GM18499 (cell line): ENCODE results near the gene ZDHHC19.
"Not testable (repeated sequence)": the region's sequence is repeated elsewhere in the genome, so short reads cannot be mapped to it uniquely, and the experiment has no call there.

Source experiments
- ATAC-seq: cut with Tn5 transposase; IDR thresholded peaks from one replicate; pipeline ENCODE4 v1.9.1; 2021; ENCODE audit warnings: moderate number of reproducible peaks; ENCODE audit not compliant: insufficient read depth, unreplicated experiment

Gene ZDHHC19, protein sequence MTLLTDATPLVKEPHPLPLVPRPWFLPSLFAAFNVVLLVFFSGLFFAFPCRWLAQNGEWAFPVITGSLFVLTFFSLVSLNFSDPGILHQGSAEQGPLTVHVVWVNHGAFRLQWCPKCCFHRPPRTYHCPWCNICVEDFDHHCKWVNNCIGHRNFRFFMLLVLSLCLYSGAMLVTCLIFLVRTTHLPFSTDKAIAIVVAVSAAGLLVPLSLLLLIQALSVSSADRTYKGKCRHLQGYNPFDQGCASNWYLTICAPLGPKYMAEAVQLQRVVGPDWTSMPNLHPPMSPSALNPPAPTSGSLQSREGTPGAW

DNA sequence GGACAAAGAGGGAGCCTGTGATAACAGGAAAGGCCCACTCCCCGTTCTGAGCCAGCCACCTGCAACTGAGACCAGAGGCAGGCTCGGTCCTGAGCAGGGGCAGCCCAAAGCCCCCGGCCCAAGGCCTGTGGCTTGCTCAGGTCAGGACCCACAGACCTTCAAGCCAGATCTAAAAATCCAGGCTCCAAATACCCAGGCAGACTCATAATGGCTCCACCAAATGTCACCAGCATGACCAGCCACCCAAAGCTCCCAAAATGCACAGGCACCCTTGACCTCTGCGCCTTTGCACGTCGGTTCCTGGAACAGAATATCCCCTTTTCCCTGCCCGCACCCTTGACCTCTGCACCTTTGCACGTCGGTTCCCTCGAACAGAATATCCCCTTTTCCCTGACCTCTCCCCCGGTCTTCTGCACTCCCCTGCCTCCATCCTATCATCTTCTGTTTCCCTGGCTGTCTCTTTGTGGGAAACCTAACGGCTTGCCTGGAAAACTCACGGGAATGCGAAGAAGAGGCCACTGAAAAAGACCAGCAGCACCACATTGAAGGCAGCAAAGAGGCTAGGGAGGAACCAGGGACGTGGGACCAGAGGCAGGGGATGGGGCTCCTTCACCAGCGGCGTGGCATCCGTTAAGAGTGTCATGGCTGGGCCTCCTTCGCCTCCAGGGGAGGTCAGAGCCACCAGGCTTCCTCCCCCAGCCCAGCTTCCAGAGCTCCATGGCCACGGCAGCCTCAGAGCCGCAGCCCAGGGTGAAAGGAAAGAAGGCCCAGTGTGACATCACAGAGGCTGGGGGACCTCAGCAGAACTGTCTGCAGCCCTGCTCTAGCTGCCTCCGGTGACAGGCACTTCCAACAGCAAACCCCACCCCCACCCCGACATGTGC lies at the start of gene ZDHHC19:
ZDHHC19 (minus strand) TSS at position 728 of the 884 bp plus-strand sequence; CDS start at position 643, 85 bp downstream.
- no peak for ATAC-seq

DNA sequence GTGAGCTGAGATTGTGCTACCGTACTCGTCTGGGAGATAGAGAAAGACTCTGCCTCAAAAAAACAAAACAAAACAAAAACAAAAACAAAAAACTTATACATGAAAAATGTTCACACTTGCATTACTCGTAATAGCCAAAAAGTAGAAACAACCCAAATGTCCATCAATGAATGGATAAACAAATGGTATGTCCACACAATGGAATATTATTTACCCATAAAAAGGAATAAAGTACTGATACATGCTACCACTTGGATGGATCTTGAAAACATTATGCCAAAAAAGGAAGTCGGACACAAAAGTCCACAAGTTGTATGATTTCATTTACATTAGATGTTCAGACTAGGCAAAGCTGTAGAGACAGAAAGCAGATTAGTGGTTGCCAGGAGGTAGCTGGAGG lies 49.6 kb upstream of the ZDHHC19 start:
- ATAC-seq: no peak

DNA sequence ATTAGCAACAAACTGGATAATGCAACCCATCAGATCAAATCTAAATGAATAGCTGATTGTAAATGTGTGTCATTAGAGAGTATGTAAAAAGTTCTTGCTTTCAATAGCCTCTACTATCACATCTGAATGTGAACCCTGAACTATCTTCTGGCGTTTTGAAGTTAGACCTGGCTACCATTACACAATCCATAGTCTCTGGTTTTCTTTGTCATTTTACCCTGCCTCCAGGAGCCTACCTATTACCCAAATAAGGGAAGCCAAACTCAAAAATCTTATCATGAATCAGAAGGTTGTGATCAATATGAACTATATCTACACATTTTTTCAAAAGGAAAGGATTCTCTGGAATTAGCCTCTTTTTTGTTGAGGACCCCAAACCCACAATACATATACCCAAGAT lies 44.6 kb upstream of the ZDHHC19 start:
- no peak for ATAC-seq

DNA sequence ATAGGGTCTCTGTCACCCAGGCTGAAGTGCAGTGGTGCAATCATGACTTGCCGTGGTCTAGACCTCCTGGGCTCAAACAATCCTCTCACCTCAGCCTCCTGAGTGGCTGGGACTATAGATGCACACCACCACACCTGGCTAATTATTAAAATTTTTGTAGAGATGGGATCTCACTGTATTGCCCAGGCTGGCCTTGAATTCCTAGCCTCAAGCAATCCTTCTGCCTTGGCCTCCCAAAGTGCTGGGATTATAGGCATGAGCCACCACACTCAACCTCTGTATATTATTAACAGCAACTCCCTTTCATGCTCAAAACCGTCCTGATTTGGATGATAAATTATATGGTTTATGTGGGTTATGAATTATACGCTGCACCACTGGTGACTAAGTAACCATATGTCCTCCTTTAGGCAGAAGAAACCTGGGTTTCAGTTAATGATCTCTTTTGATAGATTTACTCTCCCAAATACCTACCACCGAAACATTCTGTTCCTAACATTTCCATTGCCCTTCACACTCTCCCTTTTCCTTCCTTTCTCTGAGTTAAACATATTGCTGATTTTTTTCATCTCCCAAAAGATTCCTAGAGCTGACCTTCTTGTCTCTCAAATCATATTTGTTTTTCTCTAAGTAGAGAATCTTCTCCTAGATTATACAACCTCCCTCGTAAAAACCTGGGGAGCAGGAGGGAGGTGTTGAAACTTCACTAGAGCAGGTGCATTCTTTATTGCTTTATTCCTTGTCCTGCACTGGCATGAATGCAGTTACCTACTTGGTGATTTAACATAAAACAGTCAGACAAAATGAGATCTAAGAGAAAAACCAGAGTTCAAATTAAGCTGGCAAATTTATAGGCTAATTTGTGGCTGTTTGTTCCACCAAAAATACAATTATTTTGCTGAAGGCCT lies 43.4 kb upstream of the ZDHHC19 start:
- no peak for ATAC-seq

DNA sequence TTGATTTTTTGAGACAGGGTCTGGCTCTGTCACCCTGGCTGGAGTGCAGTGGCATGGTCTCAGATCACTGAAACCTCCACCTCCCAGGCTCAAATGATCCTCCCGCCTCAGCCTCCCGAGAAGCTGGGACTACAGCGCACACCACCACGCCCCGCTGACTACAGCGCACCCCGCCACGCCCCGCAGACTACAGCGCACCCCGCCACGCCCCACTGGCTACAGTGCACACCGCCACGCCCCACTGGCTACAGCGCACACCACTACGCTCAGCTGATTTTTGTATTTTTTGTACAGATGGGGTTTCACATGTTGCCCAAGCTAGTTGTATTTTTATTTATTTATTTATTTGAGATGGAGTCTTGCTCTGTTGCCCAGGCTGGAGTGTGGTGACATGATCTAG lies 40.7 kb upstream of the ZDHHC19 start:
- no peak for ATAC-seq

DNA sequence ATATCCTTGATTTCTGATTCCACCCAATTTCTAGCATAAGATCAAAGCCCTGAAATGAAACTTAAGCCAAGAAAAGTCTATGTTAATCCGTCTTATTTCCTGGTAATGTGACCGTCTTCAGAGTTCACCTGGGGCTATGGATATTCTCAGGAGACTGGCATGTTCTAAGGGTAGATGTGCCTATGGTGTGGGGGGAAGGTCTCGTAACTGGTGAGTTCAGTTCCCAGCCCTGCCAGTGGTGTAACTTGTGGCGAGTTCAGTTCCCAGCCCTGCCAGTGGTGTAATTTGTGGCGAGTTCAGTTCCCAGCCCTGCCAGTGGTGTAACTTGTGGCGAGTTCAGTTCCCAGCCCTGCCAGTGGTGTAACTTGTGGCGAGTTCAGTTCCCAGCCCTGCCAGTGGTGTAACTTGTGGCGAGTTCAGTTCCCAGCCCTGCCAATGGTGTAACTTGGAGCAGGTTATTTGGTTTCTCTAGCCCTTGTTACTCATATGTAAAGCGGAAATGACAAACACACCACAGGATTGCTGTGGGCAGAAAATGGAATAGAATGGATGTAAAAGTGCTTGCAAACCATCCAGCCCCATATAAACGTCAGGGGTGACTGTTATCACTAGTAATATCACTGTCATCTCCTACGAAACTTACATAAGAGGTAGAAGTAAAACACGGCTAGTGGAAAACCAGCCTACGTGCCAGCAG lies 35.6 kb upstream of the ZDHHC19 start:
- no peak for ATAC-seq

DNA sequence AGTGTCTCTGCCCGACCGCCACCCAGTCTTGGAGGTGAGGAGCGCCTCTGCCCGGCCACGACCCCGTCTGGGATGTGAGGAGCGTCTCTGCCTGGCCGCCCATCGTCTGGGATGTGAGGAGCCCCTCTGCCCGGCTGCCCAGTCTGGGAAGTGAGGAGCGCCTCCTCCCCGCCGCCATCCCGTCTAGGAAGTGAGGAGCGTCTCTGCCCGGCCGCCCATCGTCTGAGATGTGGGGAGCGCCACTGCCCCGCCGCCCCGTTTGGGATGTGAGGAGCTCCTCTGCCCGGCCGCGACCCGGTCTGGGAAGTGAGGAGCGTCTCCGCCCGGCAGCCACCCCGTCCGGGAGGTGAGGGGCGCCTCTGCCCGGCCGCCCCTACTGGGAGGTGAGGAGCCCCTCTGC lies 33.0 kb upstream of the ZDHHC19 start:
- ATAC-seq: not testable (repeated sequence)

DNA sequence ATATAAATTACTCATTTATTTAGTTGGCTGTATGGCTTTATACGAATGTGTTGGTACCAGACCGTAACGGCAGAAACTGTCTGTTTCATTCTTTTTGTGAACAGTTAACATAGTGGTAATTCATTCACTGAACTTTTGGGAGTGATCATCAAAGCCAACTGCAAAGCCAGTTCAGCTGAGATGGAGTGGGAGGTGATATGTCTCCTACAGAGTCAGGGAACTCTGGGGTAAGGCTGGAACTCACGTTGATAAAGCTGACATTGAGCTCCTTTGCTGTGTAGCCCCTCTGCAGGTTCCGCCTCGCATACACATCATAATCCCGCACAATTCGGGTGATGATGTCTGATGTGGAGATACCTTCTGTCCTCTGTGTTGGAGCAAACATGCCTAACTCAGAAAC lies 30.5 kb upstream of the ZDHHC19 start:
- no peak for ATAC-seq

DNA sequence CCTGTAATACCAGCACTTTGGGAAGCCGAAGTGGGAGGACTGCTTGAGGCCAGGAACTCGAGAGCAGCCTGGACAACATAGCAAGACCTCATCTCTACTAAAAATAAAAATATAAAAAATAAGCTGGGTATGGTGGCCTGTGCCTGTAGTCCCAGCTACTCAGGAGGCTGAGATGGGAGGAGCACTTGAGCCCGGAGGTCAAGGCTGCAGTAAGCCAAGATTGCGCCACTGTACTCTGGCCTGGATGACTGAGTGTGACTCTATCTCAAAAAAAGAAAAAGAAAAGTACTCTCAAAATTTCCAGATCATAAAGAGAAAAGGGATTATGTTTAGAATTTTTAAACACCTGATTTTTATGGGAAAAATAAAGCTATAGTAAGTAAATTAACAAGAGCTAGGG lies 29.2 kb upstream of the ZDHHC19 start:
- no peak for ATAC-seq

DNA sequence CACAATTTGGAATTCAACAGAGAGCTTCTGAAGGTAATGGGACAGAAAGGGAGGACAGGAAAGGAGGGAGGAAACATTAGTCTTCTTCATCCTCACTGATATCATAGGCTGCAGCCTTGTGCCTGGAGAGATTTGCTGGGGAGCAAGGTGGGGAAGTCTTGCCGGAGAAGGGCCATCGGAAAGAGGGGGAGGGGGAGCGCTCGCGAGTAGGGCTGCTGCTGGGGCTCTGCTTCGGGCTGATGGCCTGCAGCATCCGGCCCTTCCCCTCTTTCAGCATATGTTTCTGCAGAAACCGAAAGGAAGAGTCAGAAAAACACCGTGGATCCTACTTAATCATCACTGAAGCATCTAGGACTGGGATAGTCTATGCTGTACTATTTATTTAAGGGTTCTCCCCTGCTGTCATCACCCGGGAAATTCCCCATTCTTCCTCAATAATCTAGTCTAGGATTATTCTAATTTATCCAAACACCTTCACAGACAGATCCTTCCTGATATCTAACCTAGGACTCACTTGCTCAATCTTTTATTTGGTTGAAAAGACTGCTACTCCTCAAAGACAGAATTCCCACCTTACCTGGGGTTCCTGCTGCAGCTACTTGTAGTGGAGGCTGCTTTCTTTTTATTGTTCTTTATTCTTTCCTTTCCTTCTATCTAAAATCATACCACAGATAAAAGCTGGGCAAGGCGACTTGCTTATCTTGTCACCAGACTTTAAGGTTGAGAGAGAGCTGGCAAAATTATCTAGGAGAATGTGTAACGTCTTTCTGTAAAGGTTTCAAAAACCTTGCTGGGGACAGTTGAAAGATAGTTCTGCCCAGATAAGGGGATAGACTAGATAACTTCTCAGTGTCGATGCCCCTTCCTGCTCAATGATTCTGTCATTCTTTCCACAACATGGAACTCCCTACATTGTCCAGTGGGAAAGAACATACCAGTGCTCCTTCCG lies 27.7 kb upstream of the ZDHHC19 start:
- no peak for ATAC-seq

DNA sequence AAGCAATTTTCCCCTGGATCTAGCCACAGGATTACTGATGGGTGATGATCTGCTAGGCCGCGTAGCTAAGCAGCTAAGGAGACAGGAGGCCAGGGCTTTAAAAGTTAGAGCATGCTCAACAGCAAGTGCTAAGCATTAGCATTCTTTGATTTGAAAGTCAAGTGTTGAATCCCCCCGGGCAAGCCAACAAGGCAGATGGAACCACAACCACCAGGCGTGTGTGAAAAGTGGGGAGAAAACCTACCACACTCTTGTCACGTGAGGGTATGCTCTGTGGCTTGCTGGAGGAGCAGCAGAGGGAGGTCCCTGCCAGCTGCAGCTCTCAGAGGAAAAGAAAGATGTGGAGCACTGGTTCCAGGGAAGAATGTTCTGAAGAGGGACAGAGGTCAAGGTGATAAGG lies 26.0 kb upstream of the ZDHHC19 start:
- ATAC-seq: no peak

DNA sequence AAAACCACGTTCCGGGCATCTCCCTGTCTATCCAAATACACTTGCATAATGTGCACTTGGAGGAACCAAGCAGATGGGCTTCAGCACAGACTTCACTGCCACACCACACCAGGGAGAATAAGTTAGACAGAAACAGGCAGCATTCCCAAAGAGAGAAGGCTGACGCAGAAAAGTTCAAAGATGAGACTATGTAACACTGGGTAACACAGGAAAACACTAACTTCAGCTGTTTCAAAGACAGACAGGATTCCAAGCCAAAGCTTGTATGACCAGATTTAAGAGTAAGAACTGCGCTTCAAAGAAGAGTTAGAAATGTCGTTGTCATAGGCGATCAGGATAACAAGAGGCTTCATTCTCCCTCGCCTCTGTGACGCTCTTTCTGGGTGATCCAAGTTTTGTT lies 25.0 kb upstream of the ZDHHC19 start:
- ATAC-seq: no peak

DNA sequence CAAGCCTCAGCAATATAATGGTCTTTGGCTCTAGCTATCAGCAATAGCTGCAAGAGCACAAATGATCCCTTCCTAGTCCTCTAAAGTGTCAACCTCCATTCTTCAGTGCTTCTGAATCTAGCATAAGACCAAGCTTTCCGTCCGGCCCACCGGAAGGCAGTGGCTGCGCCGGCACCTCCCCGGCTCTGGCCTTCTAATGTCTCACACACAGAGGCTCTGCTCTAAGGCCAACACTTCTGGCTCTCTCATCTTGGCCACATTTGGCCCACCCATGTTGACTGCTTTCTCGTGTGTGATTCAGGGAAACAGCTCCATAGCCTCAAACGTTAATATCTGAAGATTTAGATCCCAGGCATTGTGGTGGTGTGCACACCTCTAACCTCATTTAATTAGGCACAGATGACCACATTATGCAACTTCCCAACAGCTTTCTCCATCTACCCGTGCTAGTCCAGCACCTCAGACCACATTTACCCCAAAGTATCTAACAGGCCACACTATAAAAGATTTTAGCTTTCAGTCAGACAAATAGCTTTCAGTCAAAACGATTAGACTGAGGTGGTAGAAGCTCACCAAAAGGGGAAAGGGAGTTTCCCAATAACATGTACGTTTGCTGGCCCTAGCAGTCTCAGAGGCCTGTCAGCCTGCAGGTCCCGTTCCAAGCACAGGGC lies 24.4 kb upstream of the ZDHHC19 start:
- ATAC-seq: no peak

DNA sequence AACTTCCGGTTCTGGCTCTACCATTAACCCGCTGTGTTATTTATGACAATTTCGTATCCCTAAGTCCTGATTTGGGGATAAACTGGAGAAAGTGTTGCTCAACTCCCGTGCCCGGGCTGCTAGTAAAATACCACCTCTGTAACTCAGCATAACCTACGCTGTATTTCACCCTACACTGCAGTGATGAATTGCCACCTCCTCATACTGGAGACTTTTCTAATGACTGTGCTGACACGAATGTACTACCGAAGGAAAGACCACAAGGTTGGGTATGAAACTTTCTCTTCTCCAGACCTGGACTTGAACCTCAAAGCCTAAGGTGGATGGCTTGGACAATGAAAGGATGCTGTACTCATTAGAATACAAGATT lies 21.7 kb upstream of the ZDHHC19 start:
- ATAC-seq: no peak

DNA sequence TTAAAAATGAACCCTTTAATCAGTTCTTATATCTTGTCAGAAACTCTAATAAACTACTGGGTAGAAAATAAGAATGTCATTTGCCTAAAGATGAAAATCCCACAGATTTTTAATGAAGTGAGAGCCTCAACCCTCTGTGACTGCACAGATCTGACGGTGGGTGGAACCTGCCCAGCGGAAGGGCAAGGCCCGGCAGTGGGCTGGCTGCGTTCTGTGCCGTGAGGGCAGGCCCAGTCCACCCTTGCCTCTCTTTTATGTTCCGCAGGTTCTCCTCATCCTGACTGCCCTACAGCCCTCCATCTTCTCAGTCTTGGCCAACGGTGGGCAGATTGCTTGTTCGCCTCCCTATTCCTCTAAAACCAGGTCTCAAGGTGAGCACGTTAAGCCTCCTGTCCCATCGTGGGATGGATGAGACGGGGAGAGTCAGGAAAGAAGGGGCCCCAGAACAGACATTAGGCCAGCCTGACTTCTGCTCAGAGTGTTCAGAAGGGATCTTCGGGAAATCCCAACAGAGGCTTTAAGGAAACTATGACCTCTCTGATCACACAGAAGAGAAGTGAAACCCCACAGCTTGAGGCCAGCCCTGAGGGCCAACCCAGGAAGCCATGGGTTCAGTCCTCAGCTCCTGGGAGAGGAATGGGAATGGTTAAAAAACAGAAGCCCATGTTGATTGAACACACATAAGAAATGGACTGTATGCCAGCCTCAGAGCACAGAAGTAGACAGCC lies 21.1 kb upstream of the ZDHHC19 start:
- ATAC-seq: no peak

DNA sequence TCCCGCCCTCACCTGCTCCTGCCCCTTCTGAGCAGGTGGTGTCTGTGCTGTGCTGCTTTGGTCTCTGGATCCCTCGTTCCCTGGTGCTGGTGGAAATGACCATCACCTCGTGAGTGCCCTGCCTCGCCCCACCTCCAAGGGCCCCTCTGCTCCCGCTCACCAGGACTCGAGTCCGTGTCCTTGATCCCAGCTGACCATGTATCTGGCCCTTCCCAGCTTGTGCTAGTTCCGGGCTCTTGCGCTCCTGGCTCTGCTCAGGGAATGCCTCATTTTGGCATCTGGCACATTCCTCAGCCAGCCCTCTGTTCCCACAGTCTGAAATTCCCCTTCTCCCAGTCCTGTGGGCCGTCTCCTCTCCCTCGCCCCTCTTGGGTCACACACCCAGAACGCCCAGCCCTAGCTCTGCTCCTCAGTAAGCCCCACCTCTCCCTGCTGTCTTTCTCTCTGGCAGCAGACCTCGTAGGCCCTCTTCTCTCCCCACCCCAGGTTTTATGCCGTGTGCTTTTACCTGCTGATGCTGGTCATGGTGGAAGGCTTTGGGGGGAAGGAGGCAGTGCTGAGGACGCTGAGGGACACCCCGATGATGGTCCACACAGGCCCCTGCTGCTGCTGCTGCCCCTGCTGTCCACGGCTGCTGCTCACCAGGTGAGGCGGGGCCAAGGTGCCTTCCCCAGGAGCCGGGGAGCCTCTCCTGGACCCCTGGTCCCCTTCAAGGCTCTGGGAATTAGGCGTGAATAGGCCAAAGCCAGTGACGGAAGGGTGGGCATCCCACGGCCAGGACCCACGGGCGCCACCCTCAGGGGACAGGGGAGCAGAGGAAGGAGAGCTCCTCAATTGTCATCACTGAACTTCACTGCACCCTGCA lies 16.7 kb upstream of the ZDHHC19 start:
- no peak for ATAC-seq

DNA sequence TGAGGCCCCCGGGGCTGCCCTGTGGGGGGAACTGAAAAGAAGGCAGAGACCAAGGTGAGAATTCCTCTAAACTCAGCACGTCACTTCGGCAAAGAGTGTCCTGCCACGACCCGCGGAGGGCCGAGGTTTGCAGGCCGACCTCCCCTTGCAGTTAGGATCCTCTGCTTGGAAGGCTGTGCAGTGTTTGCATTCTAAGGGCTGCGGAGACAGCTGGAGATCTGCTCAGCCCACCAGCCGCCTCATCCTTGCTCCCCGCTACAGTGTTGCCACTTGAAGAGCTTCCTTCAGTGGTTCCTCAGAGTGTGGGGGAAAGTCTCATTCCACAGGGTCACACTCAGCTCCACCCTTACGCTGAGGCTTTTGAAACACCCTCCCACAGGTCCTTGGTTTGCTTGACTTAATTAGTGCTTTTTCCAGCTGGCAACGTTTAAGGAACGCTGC lies 15.9 kb upstream of the ZDHHC19 start:
- ATAC-seq: no peak
